COLO829 (cell line): ENCODE data around the gene E2F8.

Source experiments
- DNase-seq: peaks from one replicate; pipeline ENCODE4 v3.0.0; 2012; ENCODE audit warnings: low spot score

Gene E2F8

GRCh38 chr11:19253153-19253745 lies 12.5 kb upstream of the E2F8 start:
- DNase-seq: no peak

- no peak for DNase-seq
Observed at GRCh38 chr11:19252394-19253152, 11.8 kb upstream of the E2F8 start.

- DNase-seq: no peak
Observed at GRCh38 chr11:19251577-19251976, 10.8 kb upstream of the E2F8 start.

GRCh38 chr11:19246816-19247215 lies 6.1 kb upstream of the E2F8 start:
- no peak for DNase-seq

GRCh38 chr11:19245351-19245750 lies 4.6 kb upstream of the E2F8 start:
- no peak for DNase-seq

- no peak for DNase-seq
Observed at GRCh38 chr11:19244621-19245020, 3.9 kb upstream of the E2F8 start.

GRCh38 chr11:19244084-19244483 lies 3.3 kb upstream of the E2F8 start:
- DNase-seq: no peak

GRCh38 chr11:19243613-19244012 lies 2.9 kb upstream of the E2F8 start:
- DNase-seq: no peak

GRCh38 chr11:19243143-19243542 lies 2.4 kb upstream of the E2F8 start:
- no peak for DNase-seq

- no peak for DNase-seq
Observed at GRCh38 chr11:19242179-19242932, 1.6 kb upstream of the E2F8 start.

GRCh38 chr11:19241260-19242178 lies 774 bp upstream of the E2F8 start:
- DNase-seq: no peak

- DNase-seq: no peak
Observed at GRCh38 chr11:19239039-19239438, 1.7 kb downstream of the E2F8 start.

- no peak for DNase-seq
Observed at GRCh38 chr11:19237813-19238212, 2.9 kb downstream of the E2F8 start.

- DNase-seq: no peak
Observed at GRCh38 chr11:19237381-19237780, 3.4 kb downstream of the E2F8 start.

GRCh38 chr11:19234231-19234817 lies 6.4 kb downstream of the E2F8 start:
- no peak for DNase-seq

- no peak for DNase-seq
Observed at GRCh38 chr11:19232910-19233503, 7.7 kb downstream of the E2F8 start.

- DNase-seq: no peak
Observed at GRCh38 chr11:19229671-19230070, 11.1 kb downstream of the E2F8 start.

- no peak for DNase-seq
Observed at GRCh38 chr11:19228968-19229367, 11.8 kb downstream of the E2F8 start.

GRCh38 chr11:19226378-19227195 lies 14.2 kb downstream of the E2F8 start:
- DNase-seq: no peak

- DNase-seq: no peak
Observed at GRCh38 chr11:19225581-19225980, 15.2 kb downstream of the E2F8 start.
